H1 (cell line): ENCODE data around the gene AGBL1.

Experiments
- CBX8 ChIP-seq: fragments of 300-800, 300-1000 bp; sonication (generic); IDR thresholded peaks from 2 replicates; pipeline ENCODE4 v1.7.1; 2016; ENCODE audit warnings: low read depth, low read length, borderline replicate concordance
- CHD1 ChIP-seq: IDR thresholded peaks from 2 replicates; pipeline ENCODE4 v1.6.1; 2012; ENCODE audit warnings: low read depth, low read length, improper control_type of control experiment
- EP300 ChIP-seq, 2 experiments: IDR thresholded peaks; 1 replicate in 1 of 2; 2 replicates in 1 of 2; pipeline ENCODE4 v1.6.1; 2011 to 2012; ENCODE audit warnings: low read depth in 2 of 2, low read length in 2 of 2, mild to moderate bottlenecking in 2 of 2, borderline replicate concordance in 1 of 2, inconsistent platforms in 1 of 2, moderate library complexity in 1 of 2
- EZH2 ChIP-seq: fragments of 200-600 bp; sonication (generic); IDR thresholded peaks from 2 replicates; pipeline ENCODE4 v1.7.1; 2012; ENCODE audit warnings: low read depth, mild to moderate bottlenecking, moderate library complexity, low read length, inconsistent platforms; ENCODE audit not compliant: severe bottlenecking
- GABPA ChIP-seq: IDR thresholded peaks from 2 replicates; pipeline ENCODE4 v1.6.1; 2011; ENCODE audit warnings: mild to moderate bottlenecking, low read length, moderate library complexity, borderline replicate concordance; ENCODE audit not compliant: insufficient read depth
- KDM1A ChIP-seq: fragments of 200-600, 300-600 bp; sonication (generic); IDR thresholded peaks from 2 replicates; pipeline ENCODE4 v1.7.1; 2016; ENCODE audit warnings: mild to moderate bottlenecking, low read length, borderline replicate concordance
- KDM4A ChIP-seq: IDR thresholded peaks from one replicate; pipeline ENCODE4 v1.7.1; 2012; ENCODE audit warnings: low read depth, mild to moderate bottlenecking, moderate library complexity, low read length, inconsistent platforms; ENCODE audit not compliant: severe bottlenecking
- KDM5A ChIP-seq: fragments of 200-600 bp; IDR thresholded peaks from 2 replicates; pipeline ENCODE4 v1.7.1; 2012; ENCODE audit warnings: mild to moderate bottlenecking, low read length, inconsistent platforms, mixed read lengths
- MAFK ChIP-seq: IDR thresholded peaks from 2 replicates; pipeline ENCODE4 v1.6.1; 2012; ENCODE audit warnings: low read depth, mild to moderate bottlenecking, improper control_type of control experiment, low read length
- POLR2A ChIP-seq, 2 experiments: IDR thresholded peaks; 1 replicate in 1 of 2; 2 replicates in 1 of 2; pipeline ENCODE4 v1.6.1; 2011; ENCODE audit warnings: low read depth in 2 of 2, low read length in 2 of 2, mild to moderate bottlenecking in 2 of 2; ENCODE audit errors: control extremely low read depth in 1 of 2
- SIRT6 ChIP-seq: IDR thresholded peaks from one replicate; pipeline ENCODE4 v1.7.1; 2012; ENCODE audit warnings: low read length, inconsistent platforms
- TAF1 ChIP-seq: IDR thresholded peaks from 2 replicates; pipeline ENCODE4 v1.6.1; 2011; ENCODE audit warnings: mild to moderate bottlenecking, low read depth, low read length
- TF ChIP-seq, protein P1 (sequence below): IDR thresholded peaks from 2 replicates; pipeline ENCODE4 v1.6.1; 2012; ENCODE audit warnings: inconsistent platforms
- TF ChIP-seq, protein P2 (sequence below), 3 experiments: IDR thresholded peaks; 1 replicate in 2 of 3; 2 replicates in 1 of 3; pipeline versions ENCODE4 v1.5.1 to v1.6.1; 2011; ENCODE audit warnings: low read length in 3 of 3, mild to moderate bottlenecking in 3 of 3, inconsistent platforms in 2 of 3, low read depth in 1 of 3, moderate library complexity in 1 of 3; ENCODE audit not compliant: insufficient read depth in 1 of 3; ENCODE audit errors: control extremely low read depth in 1 of 3

DNA sequence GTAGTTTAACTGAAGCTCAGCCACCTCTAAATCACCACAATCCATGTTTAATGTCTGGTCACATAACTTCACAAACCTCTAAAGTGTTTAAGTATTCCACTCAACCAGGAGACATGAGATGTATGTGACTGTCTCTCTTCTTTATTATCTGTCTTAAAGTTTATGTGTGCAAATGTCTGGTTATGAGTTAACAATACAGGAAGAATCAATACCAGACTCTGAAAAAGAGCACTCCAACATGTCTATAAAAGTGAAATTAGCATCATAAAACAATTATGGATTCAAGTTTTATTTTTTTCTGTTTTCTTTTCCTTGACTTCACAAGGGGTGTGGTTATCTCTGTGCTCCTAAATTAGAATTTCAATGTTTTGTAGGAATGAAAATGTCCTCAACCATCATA is 44.8 kb upstream of the AGBL1 start:
- no peak for TF ChIP-seq EP300 (IDR thresholded peaks at IDR 0.05; ENCODE audit: borderline replicate concordance in 1 of 2, low read depth in 2 of 2, low read length in 2 of 2)
- TF ChIP-seq POLR2A (IDR thresholded peaks at IDR 0.05; ENCODE audit: control extremely low read depth in 1 of 2, low read depth in 2 of 2, low read length in 2 of 2) = no peak
- TF ChIP-seq CBX8 = no peak
- no peak for TF ChIP-seq KDM5A
- TF ChIP-seq KDM4A = no peak
- TF ChIP-seq, protein P1, sequence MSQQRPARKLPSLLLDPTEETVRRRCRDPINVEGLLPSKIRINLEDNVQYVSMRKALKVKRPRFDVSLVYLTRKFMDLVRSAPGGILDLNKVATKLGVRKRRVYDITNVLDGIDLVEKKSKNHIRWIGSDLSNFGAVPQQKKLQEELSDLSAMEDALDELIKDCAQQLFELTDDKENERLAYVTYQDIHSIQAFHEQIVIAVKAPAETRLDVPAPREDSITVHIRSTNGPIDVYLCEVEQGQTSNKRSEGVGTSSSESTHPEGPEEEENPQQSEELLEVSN = no peak
- TF ChIP-seq, protein P2, sequence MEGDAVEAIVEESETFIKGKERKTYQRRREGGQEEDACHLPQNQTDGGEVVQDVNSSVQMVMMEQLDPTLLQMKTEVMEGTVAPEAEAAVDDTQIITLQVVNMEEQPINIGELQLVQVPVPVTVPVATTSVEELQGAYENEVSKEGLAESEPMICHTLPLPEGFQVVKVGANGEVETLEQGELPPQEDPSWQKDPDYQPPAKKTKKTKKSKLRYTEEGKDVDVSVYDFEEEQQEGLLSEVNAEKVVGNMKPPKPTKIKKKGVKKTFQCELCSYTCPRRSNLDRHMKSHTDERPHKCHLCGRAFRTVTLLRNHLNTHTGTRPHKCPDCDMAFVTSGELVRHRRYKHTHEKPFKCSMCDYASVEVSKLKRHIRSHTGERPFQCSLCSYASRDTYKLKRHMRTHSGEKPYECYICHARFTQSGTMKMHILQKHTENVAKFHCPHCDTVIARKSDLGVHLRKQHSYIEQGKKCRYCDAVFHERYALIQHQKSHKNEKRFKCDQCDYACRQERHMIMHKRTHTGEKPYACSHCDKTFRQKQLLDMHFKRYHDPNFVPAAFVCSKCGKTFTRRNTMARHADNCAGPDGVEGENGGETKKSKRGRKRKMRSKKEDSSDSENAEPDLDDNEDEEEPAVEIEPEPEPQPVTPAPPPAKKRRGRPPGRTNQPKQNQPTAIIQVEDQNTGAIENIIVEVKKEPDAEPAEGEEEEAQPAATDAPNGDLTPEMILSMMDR (IDR thresholded peaks at IDR 0.05; ENCODE audit: control extremely low read depth in 1 of 3, insufficient read depth in 1 of 3, low read depth in 1 of 3, low read length in 3 of 3) = no peak
- TF ChIP-seq SIRT6 = no peak
- no peak for TF ChIP-seq GABPA
- no peak for TF ChIP-seq CHD1
- TF ChIP-seq KDM1A = no peak
- no peak for TF ChIP-seq MAFK
- TF ChIP-seq TAF1 = no peak
- no peak for TF ChIP-seq EZH2
